HT-29 (cell line): ENCODE measurements around the gene TCEA2. TPM values are rescaled to one million over a fixed set of nuclear protein-coding genes. Genes with fewer than 3 reads are reported as not detected.
"Not testable (repeated sequence)": the region's sequence is repeated elsewhere in the genome, so short reads cannot be mapped to it uniquely, and the experiment has no call there.

Experiments
- DNase-seq: peaks from one replicate; pipeline ENCODE4 v3.0.0-alpha.2; 2015; ENCODE audit warnings: low spot score
- total RNA-seq: library from RNA; depleted of rRNA; stranded (reverse); fragments of >200 nt; shearing (Covaris generic); gene quantifications from 2 replicates; pipeline ENCODE4 v1.2.3, GENCODE V29; 2014

Gene TCEA2
- total RNA-seq, 1 experiment from 2014 or later = 1.2 TPM

- DNase-seq = no peak
Measured at GRCh38 chr20:64077094-64077493, 14.1 kb downstream of the TCEA2 start.

GRCh38 chr20:64077541-64077875, 14.5 kb downstream of the TCEA2 start:
- no peak for DNase-seq

- DNase-seq = no peak
Measured at GRCh38 chr20:64077876-64078551, 15.0 kb downstream of the TCEA2 start.

- no peak for DNase-seq
Measured at GRCh38 chr20:64078934-64079272, 15.9 kb downstream of the TCEA2 start.

GRCh38 chr20:64079273-64080012, 16.4 kb downstream of the TCEA2 start, which contains the start of gene RGS19:
TSS of gene RGS19 (minus strand) at chr20:64079518. CDS start at chr20:64076886, 2,632 bp downstream.
- peak; percentile 80 for DNase-seq

GRCh38 chr20:64080013-64080812, 17.2 kb downstream of the TCEA2 start, which contains the start of gene OPRL1:
TSS of gene OPRL1 (plus strand) at chr20:64080082. CDS start at chr20:64092721, 12,639 bp downstream.
- DNase-seq = no peak

- no peak for DNase-seq
Measured at GRCh38 chr20:64080813-64081623, 18.0 kb downstream of the TCEA2 start.

GRCh38 chr20:64081624-64081964, 18.6 kb downstream of the TCEA2 start:
- no peak for DNase-seq

- DNase-seq = no peak
Measured at GRCh38 chr20:64082126-64082731, 19.2 kb downstream of the TCEA2 start.

GRCh38 chr20:64082820-64083377, 19.9 kb downstream of the TCEA2 start:
- DNase-seq = no peak

GRCh38 chr20:64083378-64083803, 20.4 kb downstream of the TCEA2 start:
- no peak for DNase-seq

- no peak for DNase-seq
Measured at GRCh38 chr20:64083804-64084684, 21.0 kb downstream of the TCEA2 start, which contains the start of gene LKAAEAR1. TSS of gene LKAAEAR1 (minus strand) at chr20:64084398. CDS start at chr20:64084219, 179 bp downstream.

- peak; percentile 39 for DNase-seq
Measured at GRCh38 chr20:64084685-64085152, 21.7 kb downstream of the TCEA2 start.

GRCh38 chr20:64086801-64087200, 23.8 kb downstream of the TCEA2 start:
- DNase-seq = no peak

GRCh38 chr20:64087226-64087825, 24.3 kb downstream of the TCEA2 start:
- not testable (repeated sequence) for DNase-seq

GRCh38 chr20:64088586-64088985, 25.6 kb downstream of the TCEA2 start:
- DNase-seq = not testable (repeated sequence)

- no peak for DNase-seq
Measured at GRCh38 chr20:64090165-64090564, 27.2 kb downstream of the TCEA2 start.

GRCh38 chr20:64091340-64091739, 28.3 kb downstream of the TCEA2 start:
- no peak for DNase-seq

GRCh38 chr20:64091770-64092169, 28.8 kb downstream of the TCEA2 start:
- DNase-seq = no peak
